OCI-LY3 (cell line): Measurements from ENCODE around the gene KIAA0319L.

Experiments
- EZH2phosphoT487 ChIP-seq: fragments of 200-600 bp; shearing (Covaris generic); IDR thresholded peaks from 2 replicates; pipeline ENCODE4 v1.6.1; 2018; ENCODE audit warnings: antibody characterized with exemption, mixed run types, low read depth
- TF ChIP-seq, protein P1 (sequence below): fragments of 200-600, 300-600 bp; sonication (generic); IDR thresholded peaks from 2 replicates; pipeline ENCODE4 v1.5.1; 2014; ENCODE audit warnings: antibody characterized with exemption, low read length, low read depth

DNA sequence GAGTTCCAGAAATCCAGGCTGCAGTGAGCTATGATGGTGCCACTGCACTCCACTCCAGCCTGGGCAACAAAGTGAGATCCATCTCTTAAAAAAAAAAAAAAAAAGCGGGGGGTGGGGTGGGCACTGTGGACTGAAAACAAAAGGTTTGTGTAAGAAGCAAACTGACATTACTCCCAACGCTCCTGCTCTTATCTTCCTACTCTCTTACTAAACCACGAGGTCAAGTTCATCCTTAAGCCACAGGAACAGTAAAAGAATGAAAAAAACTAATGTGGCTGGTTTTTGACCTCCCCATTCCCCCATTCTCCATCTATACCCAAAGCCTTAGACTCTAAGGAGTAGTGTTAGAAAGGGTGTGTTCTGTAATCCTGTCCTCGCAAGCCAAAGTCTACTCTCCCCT is 46.7 kb upstream of the KIAA0319L start:
- TF ChIP-seq, protein P1, sequence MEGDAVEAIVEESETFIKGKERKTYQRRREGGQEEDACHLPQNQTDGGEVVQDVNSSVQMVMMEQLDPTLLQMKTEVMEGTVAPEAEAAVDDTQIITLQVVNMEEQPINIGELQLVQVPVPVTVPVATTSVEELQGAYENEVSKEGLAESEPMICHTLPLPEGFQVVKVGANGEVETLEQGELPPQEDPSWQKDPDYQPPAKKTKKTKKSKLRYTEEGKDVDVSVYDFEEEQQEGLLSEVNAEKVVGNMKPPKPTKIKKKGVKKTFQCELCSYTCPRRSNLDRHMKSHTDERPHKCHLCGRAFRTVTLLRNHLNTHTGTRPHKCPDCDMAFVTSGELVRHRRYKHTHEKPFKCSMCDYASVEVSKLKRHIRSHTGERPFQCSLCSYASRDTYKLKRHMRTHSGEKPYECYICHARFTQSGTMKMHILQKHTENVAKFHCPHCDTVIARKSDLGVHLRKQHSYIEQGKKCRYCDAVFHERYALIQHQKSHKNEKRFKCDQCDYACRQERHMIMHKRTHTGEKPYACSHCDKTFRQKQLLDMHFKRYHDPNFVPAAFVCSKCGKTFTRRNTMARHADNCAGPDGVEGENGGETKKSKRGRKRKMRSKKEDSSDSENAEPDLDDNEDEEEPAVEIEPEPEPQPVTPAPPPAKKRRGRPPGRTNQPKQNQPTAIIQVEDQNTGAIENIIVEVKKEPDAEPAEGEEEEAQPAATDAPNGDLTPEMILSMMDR: no peak
- no peak for TF ChIP-seq EZH2phosphoT487
